ENCODE measurements around the gene SECISBP2.

The SECISBP2 gene

DNA sequence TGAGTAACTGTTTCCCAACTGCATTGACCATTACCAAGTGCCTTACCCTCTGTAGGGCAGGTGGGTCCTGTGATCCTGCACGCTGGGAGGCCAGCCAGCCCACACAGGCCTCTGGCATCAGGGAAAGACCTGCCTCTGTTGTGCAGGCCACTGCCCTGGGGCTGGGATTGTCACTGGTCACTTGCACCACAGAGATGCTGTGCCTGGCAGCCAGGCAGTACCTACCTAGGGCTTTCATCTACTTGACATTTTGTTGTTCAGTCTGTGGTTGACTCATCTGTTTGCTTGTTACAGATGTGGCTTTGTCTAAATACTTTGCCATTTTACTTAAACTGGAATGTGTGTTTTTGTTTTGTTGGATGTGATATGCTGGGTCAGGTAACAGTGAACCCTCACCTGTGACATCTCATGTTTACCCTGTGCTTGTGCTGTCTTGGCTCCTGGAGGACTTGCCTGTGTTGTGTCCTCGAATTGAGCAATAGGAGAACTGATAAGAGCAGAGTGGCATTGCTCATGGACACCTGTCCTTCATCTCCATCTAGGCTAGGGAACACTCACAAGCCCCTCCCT is 32.8 kb downstream of the SECISBP2 start:
- no peak for DNase-seq (ENCODE audit: low spot score)

- peak; percentile 31 for DNase-seq (ENCODE audit: low spot score)
These were observed 33.4 kb downstream of the SECISBP2 start for GRCh38 chr9:89351584-89352300.

- DNase-seq (ENCODE audit: low spot score) = no peak
These were observed 34.2 kb downstream of the SECISBP2 start for GRCh38 chr9:89352451-89352850.

- no peak for DNase-seq (ENCODE audit: low spot score)
These were observed 34.8 kb downstream of the SECISBP2 start for GRCh38 chr9:89352874-89353649.

GRCh38 chr9:89353989-89354388 is 35.7 kb downstream of the SECISBP2 start:
- no peak for DNase-seq (ENCODE audit: low spot score)

DNA sequence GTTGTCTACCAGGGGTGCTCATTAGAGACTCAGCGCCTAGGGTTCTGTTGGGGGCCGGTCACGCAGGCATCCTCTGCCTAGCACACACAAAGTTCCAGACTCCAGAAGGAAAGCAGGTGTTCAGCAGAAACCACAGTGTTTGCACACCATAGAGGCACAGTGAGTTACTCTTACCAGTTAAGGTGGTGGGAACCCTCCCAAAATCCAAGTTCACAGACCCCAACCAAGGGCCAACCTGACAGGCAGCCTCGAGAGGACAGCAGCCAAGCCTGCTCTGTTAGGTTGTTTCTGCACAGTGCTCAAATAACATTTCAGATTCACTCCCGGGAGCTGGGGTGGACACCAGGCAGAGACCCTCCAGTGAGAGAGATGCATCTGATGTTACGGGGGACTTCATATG is 36.2 kb downstream of the SECISBP2 start:
- no peak for DNase-seq (ENCODE audit: low spot score)

DNA sequence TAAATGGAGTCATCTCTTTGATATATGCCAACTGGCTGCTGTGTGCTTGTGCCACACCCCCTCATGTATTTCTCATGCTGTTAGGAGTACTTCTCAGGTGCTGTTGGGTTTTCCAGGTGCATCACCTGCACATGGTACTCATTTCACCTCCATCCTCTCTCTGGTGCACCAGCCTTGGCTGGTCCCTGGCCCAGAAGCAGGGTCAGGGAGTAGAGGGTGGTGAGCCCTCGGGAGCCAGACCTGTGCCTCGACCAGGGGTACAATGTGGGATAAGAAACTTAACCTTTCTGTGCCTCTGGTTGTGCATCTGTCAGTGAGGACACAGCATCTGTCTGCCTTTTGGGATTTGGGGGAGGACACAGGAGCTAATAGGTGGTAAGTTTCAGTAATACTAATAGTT is 38.5 kb downstream of the SECISBP2 start:
- DNase-seq (ENCODE audit: low spot score) = no peak

DNA sequence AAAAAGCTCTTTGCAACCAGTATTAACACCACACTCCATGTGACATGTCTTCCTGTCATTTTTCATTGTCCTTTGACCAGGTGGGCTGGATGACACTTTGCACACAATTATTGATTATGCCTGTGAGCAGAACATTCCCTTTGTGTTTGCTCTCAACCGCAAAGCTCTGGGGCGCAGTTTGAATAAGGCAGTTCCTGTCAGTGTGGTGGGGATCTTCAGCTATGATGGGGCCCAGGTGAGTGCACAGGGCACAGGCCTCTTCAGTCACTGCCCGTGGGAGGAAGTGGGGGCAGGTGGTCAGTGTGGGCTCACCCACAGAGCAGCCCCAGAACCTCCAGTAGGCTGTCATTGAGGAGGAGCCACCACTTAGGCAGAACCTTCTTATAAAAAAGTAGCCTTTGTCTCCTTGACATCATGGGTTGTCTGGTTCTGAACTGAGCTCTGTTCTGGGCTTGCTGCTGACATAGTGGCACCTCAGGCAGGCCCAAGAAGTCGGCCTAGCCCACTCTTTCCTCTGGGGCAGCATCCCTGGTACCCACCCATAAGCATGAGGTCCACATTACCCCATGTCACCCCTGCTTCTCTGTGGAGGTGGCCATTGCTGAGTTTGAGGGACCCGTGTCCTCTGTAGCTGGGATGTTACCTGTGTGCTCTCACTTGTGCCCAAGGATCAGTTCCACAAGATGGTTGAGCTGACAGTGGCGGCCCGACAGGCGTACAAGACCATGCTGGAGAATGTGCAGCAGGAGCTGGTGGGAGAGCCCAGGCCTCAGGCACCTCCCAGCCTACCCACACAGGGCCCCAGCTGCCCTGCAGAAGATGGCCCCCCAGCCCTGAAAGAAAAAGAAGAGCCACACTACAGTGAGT is 39.3 kb downstream of the SECISBP2 start:
- no peak for DNase-seq (ENCODE audit: low spot score)

- no peak for DNase-seq (ENCODE audit: low spot score)
These were observed 40.1 kb downstream of the SECISBP2 start for GRCh38 chr9:89358376-89358916.

GRCh38 chr9:89358985-89359384 is 40.7 kb downstream of the SECISBP2 start:
- peak; percentile 70 for DNase-seq (ENCODE audit: low spot score)

- peak; percentile 38 for DNase-seq (ENCODE audit: low spot score)
These were observed 41.5 kb downstream of the SECISBP2 start for GRCh38 chr9:89359751-89360261.

GRCh38 chr9:89360465-89360864 is 42.2 kb downstream of the SECISBP2 start:
- DNase-seq (ENCODE audit: low spot score) = no peak

DNA sequence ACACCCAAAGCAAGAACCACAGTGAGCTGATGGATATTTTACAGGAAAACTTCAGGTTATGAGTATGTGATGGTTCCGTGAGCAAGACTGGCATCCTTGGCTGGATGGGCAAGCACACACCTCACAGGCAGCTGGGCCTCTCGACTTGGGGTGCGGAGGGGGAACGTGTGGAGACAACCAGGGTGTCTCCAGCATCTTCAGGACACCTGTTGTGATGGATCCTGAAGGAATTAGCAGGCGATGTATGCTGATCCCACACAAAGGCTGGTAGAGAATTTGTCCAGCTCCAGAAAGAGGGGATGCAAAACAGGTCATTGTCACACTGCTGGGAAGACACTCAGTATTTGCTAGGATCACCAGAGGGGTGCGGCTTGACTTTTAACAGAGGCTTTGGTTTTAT is 42.7 kb downstream of the SECISBP2 start:
- no peak for DNase-seq (ENCODE audit: low spot score)

DNA sequence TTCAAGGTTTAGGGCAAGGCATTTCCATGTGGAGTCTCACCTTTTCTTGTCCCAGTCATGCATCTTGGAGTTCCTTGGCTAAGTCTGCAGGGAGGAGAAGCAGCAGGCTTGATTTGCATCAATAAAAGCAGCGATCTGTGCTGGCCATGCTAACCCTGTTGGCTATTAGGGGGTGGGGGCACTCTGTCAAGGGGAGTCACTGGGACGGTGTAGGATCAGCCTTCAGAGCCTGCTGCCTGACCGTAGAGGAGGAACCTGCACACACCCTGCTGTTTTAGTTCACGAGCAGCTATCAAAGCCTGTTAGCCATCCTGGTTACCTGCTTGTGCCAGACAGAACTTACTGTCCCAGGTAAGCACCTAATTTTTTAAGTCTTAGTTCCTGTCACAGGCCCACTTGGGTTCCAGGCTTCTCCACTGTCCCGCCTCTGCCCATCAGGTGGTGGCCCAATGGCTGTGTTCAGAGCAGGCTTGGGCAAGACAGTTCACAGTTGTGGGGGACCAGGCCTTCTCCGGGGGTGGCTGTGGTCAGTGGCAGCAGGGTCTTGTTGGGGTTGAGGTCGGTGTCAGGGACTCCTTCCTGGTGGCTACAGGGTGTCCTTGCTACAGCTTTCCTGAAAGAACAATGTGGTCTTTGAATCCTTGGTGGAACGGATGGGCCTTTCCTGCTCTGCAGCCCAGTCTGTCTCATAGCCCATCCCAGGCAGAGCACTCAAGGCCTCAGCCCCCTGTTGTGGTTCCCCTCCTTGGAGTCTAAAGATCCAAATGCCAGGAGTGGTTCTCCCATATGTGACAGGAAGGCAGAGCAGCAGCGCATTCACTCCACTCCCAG is 43.7 kb downstream of the SECISBP2 start:
- DNase-seq (ENCODE audit: low spot score) = no peak

DNA sequence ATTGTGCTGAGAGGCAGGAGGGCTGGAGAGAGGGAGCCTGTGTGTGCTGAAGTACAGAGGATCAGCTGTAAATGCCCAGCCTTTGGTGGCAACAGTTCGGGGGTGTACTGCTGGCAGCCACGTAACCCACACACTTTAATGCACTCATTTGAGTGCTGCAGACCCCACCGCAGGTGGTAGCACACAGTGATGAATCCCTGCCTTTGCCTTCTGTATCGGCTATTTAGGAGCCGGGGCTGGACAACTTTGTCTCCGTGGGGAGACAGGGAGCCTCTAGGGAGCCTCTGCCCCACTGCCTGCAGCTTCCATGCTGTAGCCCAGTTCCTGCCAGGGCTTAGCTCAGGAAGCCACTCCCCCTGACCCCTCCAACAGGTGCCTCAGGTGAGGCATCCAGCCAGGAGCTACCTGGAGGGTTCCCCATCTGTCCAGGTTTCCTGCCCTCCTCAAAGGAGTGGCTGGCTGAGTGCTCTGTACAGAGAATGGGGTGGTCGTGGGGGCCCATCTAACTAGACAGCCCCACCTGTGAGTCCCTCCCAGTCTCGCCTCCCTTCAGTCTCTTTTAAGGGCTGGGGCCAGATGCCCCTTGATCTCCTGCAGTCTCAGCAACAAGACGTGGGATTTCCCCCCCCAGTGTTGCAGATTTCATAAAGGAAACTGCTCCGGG is 44.5 kb downstream of the SECISBP2 start:
- DNase-seq (ENCODE audit: low spot score) = no peak

DNA sequence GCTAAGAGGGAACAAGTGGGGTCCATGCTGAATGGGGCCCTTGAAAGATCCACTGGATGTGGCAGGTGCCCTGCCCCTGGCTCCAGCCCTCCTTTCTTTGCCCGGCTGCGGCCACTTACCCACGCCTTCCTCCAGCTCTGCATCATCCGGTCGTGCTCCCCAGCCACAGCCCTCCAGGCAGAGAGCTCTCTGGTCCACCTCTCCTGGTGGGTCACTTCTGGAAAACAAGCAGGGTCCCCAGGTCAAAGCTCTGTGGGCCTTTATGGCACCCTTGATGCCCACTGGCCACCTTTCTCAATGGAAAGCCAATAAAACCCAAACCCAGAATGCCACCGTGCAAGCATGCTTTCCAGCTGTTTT is 45.0 kb downstream of the SECISBP2 start:
- no peak for DNase-seq (ENCODE audit: low spot score)

DNA sequence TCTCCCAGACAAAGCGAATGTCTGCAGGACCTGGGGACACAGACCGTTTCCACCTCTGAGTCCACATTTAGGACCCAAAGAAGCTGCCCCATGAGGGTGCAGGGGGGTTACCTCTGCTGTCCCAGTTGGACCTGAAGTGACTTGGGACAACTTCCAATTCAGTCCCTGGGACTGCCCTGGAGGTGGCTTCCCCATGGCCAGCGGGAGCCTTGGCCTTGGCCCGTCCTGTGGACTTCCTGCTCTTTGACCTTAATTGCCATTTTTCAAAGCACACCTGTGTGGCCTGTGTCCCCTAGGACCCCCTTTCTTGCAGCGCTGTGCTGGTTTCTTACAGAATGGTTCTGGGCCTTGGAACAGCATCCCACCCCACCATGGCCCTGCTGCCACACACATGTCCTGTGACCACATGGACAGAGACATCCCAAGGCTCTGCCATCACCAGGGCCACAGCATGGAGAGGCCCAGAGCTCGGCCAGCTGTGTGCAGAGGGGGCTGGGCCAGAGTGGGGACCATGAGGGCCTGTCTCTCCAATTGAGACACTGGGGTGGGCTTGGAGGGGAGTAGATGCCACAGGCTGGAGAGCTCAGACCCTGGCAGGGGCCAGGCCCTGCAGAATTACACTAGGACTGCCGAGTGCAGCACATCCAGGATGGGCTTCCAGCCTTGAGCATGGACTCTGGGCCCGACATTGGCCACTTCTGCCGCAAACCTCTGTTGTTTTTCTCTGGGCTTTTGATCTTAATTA is 45.8 kb downstream of the SECISBP2 start:
- DNase-seq (ENCODE audit: low spot score) = no peak

- DNase-seq (ENCODE audit: low spot score) = no peak
These were observed 46.6 kb downstream of the SECISBP2 start for GRCh38 chr9:89364666-89365531.

GRCh38 chr9:89365532-89365912 is 47.2 kb downstream of the SECISBP2 start:
- no peak for DNase-seq (ENCODE audit: low spot score)

Data from cerebellar cortex (tissue), 1 donor.